NCI-H2107 (cell line): Measurements from ENCODE around the gene FBXW10.
"Not testable (repeated sequence)": the region's sequence is repeated elsewhere in the genome, so short reads cannot be mapped to it uniquely, and the experiment has no call there.

ENCODE experiments used
- DNase-seq: peaks from one replicate; lab custom pipeline; 2025; lab: John Stamatoyannopoulos, UW

FBXW10 gene

GRCh38 chr17:18750242-18750641 is 6.4 kb downstream of the FBXW10 start:
- not testable (repeated sequence) for DNase-seq

- DNase-seq: not testable (repeated sequence)
Measured at GRCh38 chr17:18753829-18754409, 10.1 kb downstream of the FBXW10 start.

GRCh38 chr17:18755969-18756368 is 12.1 kb downstream of the FBXW10 start:
- DNase-seq: not testable (repeated sequence)

- not testable (repeated sequence) for DNase-seq
Measured at GRCh38 chr17:18757368-18758044, 13.7 kb downstream of the FBXW10 start.

- not testable (repeated sequence) for DNase-seq
Measured at GRCh38 chr17:18758344-18758743, 14.5 kb downstream of the FBXW10 start.

- not testable (repeated sequence) for DNase-seq
Measured at GRCh38 chr17:18760221-18760620, 16.4 kb downstream of the FBXW10 start.

- DNase-seq: not testable (repeated sequence)
Measured at GRCh38 chr17:18770572-18770971, 26.7 kb downstream of the FBXW10 start.

GRCh38 chr17:18771066-18771465 is 27.2 kb downstream of the FBXW10 start:
- DNase-seq: not testable (repeated sequence)

GRCh38 chr17:18772471-18772870 is 28.6 kb downstream of the FBXW10 start:
- DNase-seq: no peak

- DNase-seq: peak; percentile 65
Measured at GRCh38 chr17:18780991-18781718, 37.3 kb downstream of the FBXW10 start, which contains the start of gene TVP23B. TSS of gene TVP23B (plus strand) at chr17:18781183. CDS start at chr17:18781294, 111 bp downstream.

- not testable (repeated sequence) for DNase-seq
Measured at GRCh38 chr17:18781805-18782204, 38.0 kb downstream of the FBXW10 start.

GRCh38 chr17:18785933-18786332 is 42.1 kb downstream of the FBXW10 start:
- DNase-seq: not testable (repeated sequence)

GRCh38 chr17:18786890-18787289 is 43.0 kb downstream of the FBXW10 start:
- DNase-seq: not testable (repeated sequence)

GRCh38 chr17:18791402-18791801 is 47.5 kb downstream of the FBXW10 start:
- DNase-seq: not testable (repeated sequence)

GRCh38 chr17:18794841-18795240 is 51.0 kb downstream of the FBXW10 start:
- not testable (repeated sequence) for DNase-seq

GRCh38 chr17:18796887-18797286 is 53.0 kb downstream of the FBXW10 start:
- not testable (repeated sequence) for DNase-seq

- not testable (repeated sequence) for DNase-seq
Measured at GRCh38 chr17:18803458-18804245, 59.8 kb downstream of the FBXW10 start.

- not testable (repeated sequence) for DNase-seq
Measured at GRCh38 chr17:18815924-18816323, 72.1 kb downstream of the FBXW10 start.

- not testable (repeated sequence) for DNase-seq
Measured at GRCh38 chr17:18816489-18817371, 72.9 kb downstream of the FBXW10 start.

GRCh38 chr17:18821430-18821829 is 77.6 kb downstream of the FBXW10 start:
- DNase-seq: not testable (repeated sequence)

GRCh38 chr17:18827613-18828012 is 83.8 kb downstream of the FBXW10 start:
- not testable (repeated sequence) for DNase-seq
